HG03159 (cell line): ENCODE data around the gene CCNL2.
"Not testable (repeated sequence)": the region's sequence is repeated elsewhere in the genome, so short reads cannot be mapped to it uniquely, and the experiment has no call there.

Source experiments
- ATAC-seq: cut with Tn5 transposase; IDR thresholded peaks from one replicate; pipeline ENCODE4 v1.9.1; 2021; ENCODE audit warnings: mild to moderate bottlenecking, moderate library complexity; ENCODE audit not compliant: unreplicated experiment

Gene CCNL2

GRCh38 chr1:1401457-1402010, 2.4 kb upstream of the CCNL2 start:
- no peak for ATAC-seq

- ATAC-seq, result no peak
Measured at GRCh38 chr1:1400576-1401456, 1.7 kb upstream of the CCNL2 start.

- no peak for ATAC-seq
Measured at GRCh38 chr1:1399872-1400575, 889 bp upstream of the CCNL2 start.

- no peak for ATAC-seq
Measured at GRCh38 chr1:1398677-1399186, 403 bp downstream of the CCNL2 start.

- ATAC-seq, result no peak
Measured at GRCh38 chr1:1397839-1398523, 1.2 kb downstream of the CCNL2 start.

GRCh38 chr1:1395166-1395565, 4.0 kb downstream of the CCNL2 start:
- ATAC-seq, result no peak

GRCh38 chr1:1394116-1394515, 5.0 kb downstream of the CCNL2 start:
- no peak for ATAC-seq

GRCh38 chr1:1393428-1393827, 5.7 kb downstream of the CCNL2 start:
- ATAC-seq, result no peak

- ATAC-seq, result no peak
Measured at GRCh38 chr1:1393014-1393413, 6.1 kb downstream of the CCNL2 start.

- no peak for ATAC-seq
Measured at GRCh38 chr1:1391225-1391624, 7.9 kb downstream of the CCNL2 start.

- ATAC-seq, result no peak
Measured at GRCh38 chr1:1390675-1391074, 8.5 kb downstream of the CCNL2 start.

- no peak for ATAC-seq
Measured at GRCh38 chr1:1388078-1388472, 11.1 kb downstream of the CCNL2 start.

GRCh38 chr1:1387098-1388077, 11.7 kb downstream of the CCNL2 start:
- no peak for ATAC-seq

- ATAC-seq, result no peak
Measured at GRCh38 chr1:1385931-1386330, 13.2 kb downstream of the CCNL2 start.

- ATAC-seq, result not testable (repeated sequence)
Measured at GRCh38 chr1:1385339-1385738, 13.8 kb downstream of the CCNL2 start.

GRCh38 chr1:1381294-1381693, 17.8 kb downstream of the CCNL2 start:
- no peak for ATAC-seq

- no peak for ATAC-seq
Measured at GRCh38 chr1:1380860-1381259, 18.3 kb downstream of the CCNL2 start.

GRCh38 chr1:1377540-1378205, 21.5 kb downstream of the CCNL2 start:
- no peak for ATAC-seq

- no peak for ATAC-seq
Measured at GRCh38 chr1:1376551-1377226, 22.4 kb downstream of the CCNL2 start.
